ENCODE data around the gene SEMA3B. TPM values are rescaled to one million over a fixed set of nuclear protein-coding genes. Genes with fewer than 3 reads are reported as not detected.

Gene SEMA3B
- total RNA-seq, 2 donors from 2014 or later = 1.9 to 3.3 TPM

DNA sequence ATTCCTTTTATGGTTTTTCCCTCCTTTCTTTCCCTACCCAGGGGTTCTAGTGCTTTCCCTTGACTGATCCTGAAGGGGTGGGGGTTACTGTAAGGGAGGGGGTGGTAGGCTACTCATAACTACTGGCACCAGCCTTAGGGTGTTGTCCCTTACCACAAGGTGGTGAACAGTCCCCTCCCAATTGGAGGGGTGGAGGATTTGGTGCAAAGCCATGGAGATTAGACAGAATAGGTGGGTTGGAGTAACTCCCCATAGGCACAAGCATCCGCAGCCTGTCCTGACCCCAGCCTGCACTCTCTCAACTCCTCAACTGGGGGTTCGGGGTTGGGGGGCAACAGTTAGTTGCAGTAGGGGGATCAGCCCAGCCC lies 56.1 kb downstream of the SEMA3B start:
- H3K9me3 Mint-ChIP-seq = no peaks in the 10 kb centered on the region
- no peak overlapping the region for H3K4me3 Mint-ChIP-seq
- H3K27ac Mint-ChIP-seq = no peak overlapping the region

DNA sequence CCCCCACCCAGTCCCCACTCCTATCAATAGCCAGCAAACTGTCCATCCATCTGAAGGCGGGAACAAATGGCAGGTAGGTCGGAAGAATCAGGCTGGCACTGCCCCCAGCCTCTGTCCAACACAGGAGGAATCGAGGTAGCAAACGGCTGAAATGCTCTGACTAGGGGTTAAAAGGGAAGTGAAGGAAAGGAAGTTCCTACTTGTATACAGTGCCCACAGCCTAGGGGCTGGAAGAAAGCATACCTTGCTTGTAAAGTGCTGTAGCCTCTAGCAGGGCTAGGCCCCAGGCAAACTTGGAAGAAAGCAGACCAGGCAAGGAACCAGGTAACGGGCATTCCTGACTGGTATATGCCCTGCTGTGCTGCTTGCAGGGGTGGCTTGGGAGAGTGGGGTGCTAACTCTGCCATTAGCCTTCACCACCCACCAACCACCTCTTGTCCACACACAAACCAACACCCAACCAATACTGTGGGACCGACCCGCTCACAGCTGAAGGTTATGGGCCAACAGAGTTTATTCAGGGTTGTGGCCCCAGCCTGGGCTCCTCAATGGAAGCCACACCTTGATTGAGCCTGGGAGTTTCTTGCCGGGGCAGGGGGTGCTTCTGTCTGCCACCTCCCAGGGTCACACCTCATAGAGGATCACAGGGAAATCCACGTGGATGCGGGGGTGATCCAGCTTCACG lies 56.7 kb downstream of the SEMA3B start:
- Mint-ChIP-seq H3K4me1 (ENCODE audit: low read depth) (peaks cover 35% of the 10 kb centered on the region), H3K4me3 (no peak overlapping the region), H3K27me3 (ENCODE audit: low read depth) (no peaks in the 10 kb centered on the region), H3K36me3 (ENCODE audit: insufficient read depth in 2 of 2) (peaks cover 1 to 2% of the 10 kb centered on the region in 2 donors), H3K9me3 (no peaks in the 10 kb centered on the region), H3K27ac (no peak overlapping the region)
- no peak for ATAC-seq (replicated peaks in 1 of 2)
- DNase-seq = no peak

More for the DNA sequence above, 56.1 kb downstream of the SEMA3B start:
- Mint-ChIP-seq H3K36me3 (ENCODE audit: insufficient read depth in 2 of 2) (peaks cover 0 to under 1% of the 10 kb centered on the region in 2 donors), H3K27me3 (ENCODE audit: low read depth) (no peaks in the 10 kb centered on the region), H3K4me1 (ENCODE audit: low read depth) (peaks cover 40% of the 10 kb centered on the region)
- DNase-seq = no peak
- ATAC-seq (replicated peaks in 1 of 2) = no peak

DNA sequence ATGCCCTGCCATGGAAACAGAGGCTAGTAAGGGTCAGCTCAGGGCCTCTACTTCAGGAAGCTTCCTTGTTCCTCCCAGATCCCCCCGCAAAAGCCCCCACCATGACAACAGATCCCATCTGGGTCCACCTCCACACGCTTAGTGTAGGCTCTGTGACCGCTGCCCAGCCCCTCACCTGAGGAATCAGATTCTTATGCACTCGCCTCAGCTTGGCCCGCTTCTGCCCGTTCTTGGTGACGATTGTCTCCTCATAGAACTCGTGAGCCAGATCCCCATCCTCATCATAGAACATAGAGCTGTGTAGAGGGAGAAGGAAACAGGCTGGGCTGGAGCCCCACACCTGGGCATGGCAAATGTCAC lies 57.2 kb downstream of the SEMA3B start:
- Mint-ChIP-seq H3K4me1 (ENCODE audit: low read depth) (peaks cover 34% of the 10 kb centered on the region), H3K9me3 (no peaks in the 10 kb centered on the region), H3K27ac (no peak overlapping the region), H3K4me3 (peak overlapping the region in 1 of 2 donors; percentile 86), H3K27me3 (ENCODE audit: low read depth) (no peaks in the 10 kb centered on the region), H3K36me3 (ENCODE audit: insufficient read depth in 2 of 2) (peaks cover 3% of the 10 kb centered on the region in 2 donors)
- ATAC-seq (replicated peaks in 1 of 2) (no peak), DNase-seq (no peak)

DNA sequence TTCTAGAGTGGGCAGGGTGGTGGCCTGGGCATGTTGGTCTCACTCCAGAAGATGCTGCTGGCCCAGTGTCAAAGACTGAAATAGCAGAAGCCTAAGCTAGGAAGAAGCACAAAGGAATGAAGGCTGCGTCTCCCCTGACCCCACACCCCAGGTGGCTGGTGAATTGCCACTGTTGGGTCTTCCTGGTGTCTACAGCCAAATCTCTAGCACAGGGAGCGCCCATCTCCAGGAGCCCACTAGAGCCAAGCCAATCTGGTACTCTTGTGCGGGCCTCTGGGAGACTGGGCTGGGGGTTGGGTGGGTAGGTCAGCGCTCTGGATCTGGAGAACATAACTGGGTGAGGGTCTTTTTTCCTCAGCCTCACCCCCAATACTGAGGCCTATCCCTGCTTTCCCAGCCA lies 58.2 kb downstream of the SEMA3B start:
- H3K4me3 Mint-ChIP-seq = peak overlapping the region; percentile 86 to 87
- DNase-seq = no peak
- H3K27me3 Mint-ChIP-seq (ENCODE audit: low read depth) = no peaks in the 10 kb centered on the region
- ATAC-seq (replicated peaks in 1 of 2) = no peak
- peaks cover 4 to 7% of the 10 kb centered on the region in 2 donors for H3K36me3 Mint-ChIP-seq (ENCODE audit: insufficient read depth in 2 of 2)
- H3K9me3 Mint-ChIP-seq = no peaks in the 10 kb centered on the region
- H3K27ac Mint-ChIP-seq = no peak overlapping the region
- peaks cover 34% of the 10 kb centered on the region for H3K4me1 Mint-ChIP-seq (ENCODE audit: low read depth)

Other genes with a start within 250 kb of the SEMA3B start
- gene RBM5, start 180.2 kb upstream of the SEMA3B start, total RNA-seq = 100 to 1,000 TPM; 172 to 179 TPM
- gene SEMA3F, start 113.8 kb upstream of the SEMA3B start, total RNA-seq = under 1 TPM in 1 of 2 donors, not detected in 1; 0.25 TPM
- gene GNAT1, start 77.5 kb upstream of the SEMA3B start, total RNA-seq = not detected
- gene SLC38A3, start 63.9 kb upstream of the SEMA3B start, total RNA-seq = not detected
- gene GNAI2, start 32.9 kb upstream of the SEMA3B start, total RNA-seq = 100 to 1,000 TPM; 263 to 272 TPM
- gene LSMEM2, start 9.9 kb downstream of the SEMA3B start, total RNA-seq = under 1 TPM in 1 of 2 donors, not detected in 1; 0.26 TPM
- gene IFRD2, start 23.3 kb downstream of the SEMA3B start, total RNA-seq = 10 to 100 TPM; 56.3 to 62.1 TPM
- gene HYAL3, start 30.3 kb downstream of the SEMA3B start, total RNA-seq = 1 to 10 TPM; 6.7 to 7.1 TPM
- gene NAA80, start 30.3 kb downstream of the SEMA3B start, total RNA-seq = 10 to 100 TPM; 19.5 to 20.0 TPM
- gene HYAL1, start 34.4 kb downstream of the SEMA3B start, total RNA-seq = under 1 TPM in 1 of 2 donors, not detected in 1; 0.19 TPM
- 1 to 10 TPM; 4.6 to 4.8 TPM for gene HYAL2, start 53.6 kb downstream of the SEMA3B start, total RNA-seq
- gene TUSC2, start 59.1 kb downstream of the SEMA3B start, total RNA-seq = 10 to 100 TPM; 16.2 to 16.8 TPM
- gene RASSF1, start 71.7 kb downstream of the SEMA3B start, total RNA-seq = 10 to 100 TPM; 51.4 to 61.6 TPM
- gene ZMYND10, start 76.6 kb downstream of the SEMA3B start, total RNA-seq = 1 to 10 TPM; 1.2 TPM
- gene NPRL2, start 81.6 kb downstream of the SEMA3B start, total RNA-seq = 10 to 100 TPM; 46.0 to 46.4 TPM
- gene CYB561D2, start 81.7 kb downstream of the SEMA3B start, total RNA-seq = 10 to 100 TPM; 16.1 to 17.0 TPM
- 10 to 100 TPM; 21.5 to 22.6 TPM for gene TMEM115, start 90.4 kb downstream of the SEMA3B start, total RNA-seq
- gene CACNA2D2, start 234.5 kb downstream of the SEMA3B start, total RNA-seq = 1 to 10 TPM; 3.3 to 5.4 TPM